Left renal pelvis (tissue), 4 donors: ENCODE data around the gene FOCAD. TPM values are rescaled to one million over a fixed set of nuclear protein-coding genes. Genes with fewer than 3 reads are reported as not detected.
"Not testable (repeated sequence)": the region's sequence is repeated elsewhere in the genome, so short reads cannot be mapped to it uniquely, and the experiment has no call there.

Source experiments
- DNase-seq, 4 donors: peaks; one replicate each; pipeline ENCODE4 v3.0.0-alpha.2; 2013; ENCODE audit warnings: low read depth in 4 of 4, low spot score in 3 of 4
- polyA plus RNA-seq, 4 donors: library from polyadenylated mRNA; unstranded; fragments of 120-200 nt; gene quantifications; one replicate each; pipeline ENCODE4 v1.2.1, GENCODE V29; 2013; ENCODE audit not compliant: insufficient read length in 4 of 4

Gene FOCAD
- polyA plus RNA-seq, 4 donors = 19.1 to 31.6 (median 29.3) TPM

DNA sequence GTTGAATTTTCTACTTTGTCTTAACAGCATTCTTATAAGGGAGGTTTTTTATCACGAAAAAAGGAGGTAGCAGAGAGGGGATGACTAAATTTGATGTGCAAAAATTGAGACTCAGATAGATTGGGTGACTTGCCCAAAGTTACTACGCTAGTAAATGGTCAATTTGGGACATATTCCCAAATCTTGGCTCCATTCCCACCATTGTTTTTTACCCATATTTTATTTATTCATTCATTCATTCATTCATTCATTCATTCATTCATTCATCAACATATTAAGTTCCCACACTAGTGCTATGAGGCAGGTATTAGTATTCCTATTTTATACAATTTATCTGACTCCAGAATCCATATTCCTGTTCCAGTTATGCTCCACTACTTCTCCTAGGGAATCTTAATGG is 261.8 kb downstream of the FOCAD start:
- no peak for DNase-seq

GRCh38 chr9:20948703-20949102 is 264.6 kb downstream of the FOCAD start:
- no peak for DNase-seq

DNA sequence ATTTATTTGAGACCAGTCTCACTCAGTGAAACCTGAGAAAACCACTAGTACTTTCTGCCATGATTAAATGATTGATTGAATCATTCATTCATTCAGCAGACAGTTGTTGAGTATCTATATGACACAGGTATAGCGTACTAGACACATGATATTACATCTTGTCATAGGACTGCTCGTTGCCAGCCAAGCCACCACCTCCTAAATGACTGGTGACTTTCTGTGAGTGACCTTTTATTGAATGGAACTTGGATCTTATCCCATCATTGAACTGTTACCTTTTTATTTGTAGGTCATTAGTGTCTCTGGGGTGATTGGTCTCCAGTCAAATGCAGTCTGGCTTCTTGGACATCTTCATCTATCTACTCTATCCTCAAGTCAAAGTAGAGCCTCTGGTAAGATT is 266.6 kb downstream of the FOCAD start:
- DNase-seq = no peak

GRCh38 chr9:20962536-20963225 is 278.6 kb downstream of the FOCAD start:
- DNase-seq = no peak

- no peak for DNase-seq
Observed at GRCh38 chr9:20972684-20973083, 288.6 kb downstream of the FOCAD start.

- not testable (repeated sequence) for DNase-seq
Observed at GRCh38 chr9:20973246-20973947, 289.3 kb downstream of the FOCAD start.

- not testable (repeated sequence) for DNase-seq
Observed at GRCh38 chr9:20974191-20974938, 290.3 kb downstream of the FOCAD start.

GRCh38 chr9:20978249-20978648 is 294.2 kb downstream of the FOCAD start:
- no peak for DNase-seq

- DNase-seq = no peak
Observed at GRCh38 chr9:20980832-20981455, 296.9 kb downstream of the FOCAD start.

- no peak for DNase-seq
Observed at GRCh38 chr9:20981486-20981885, 297.4 kb downstream of the FOCAD start.

GRCh38 chr9:20984506-20984905 is 300.4 kb downstream of the FOCAD start:
- no peak for DNase-seq

GRCh38 chr9:20985851-20986600 is 302.0 kb downstream of the FOCAD start:
- DNase-seq = no peak

DNA sequence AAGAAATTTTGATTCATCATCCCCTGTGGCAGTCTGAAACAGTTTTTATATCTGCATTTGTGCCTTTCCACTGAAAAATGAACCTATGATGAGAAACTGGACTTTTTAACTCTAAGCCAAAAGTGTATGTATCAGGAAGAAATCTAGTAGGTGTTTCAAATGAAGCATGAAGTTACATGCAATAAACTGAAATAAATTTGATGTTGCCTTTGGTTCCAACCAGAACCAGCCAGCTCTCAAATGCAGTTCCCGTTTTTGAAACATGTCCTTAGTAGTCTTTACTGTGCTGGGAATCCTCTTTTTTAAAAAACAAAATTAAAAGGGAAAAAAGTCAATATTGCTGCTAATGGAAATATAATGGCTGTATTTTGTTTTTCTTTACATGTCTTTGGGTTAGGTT is 303.5 kb downstream of the FOCAD start:
- no peak for DNase-seq

GRCh38 chr9:20988061-20988460 is 304.0 kb downstream of the FOCAD start:
- no peak for DNase-seq

DNA sequence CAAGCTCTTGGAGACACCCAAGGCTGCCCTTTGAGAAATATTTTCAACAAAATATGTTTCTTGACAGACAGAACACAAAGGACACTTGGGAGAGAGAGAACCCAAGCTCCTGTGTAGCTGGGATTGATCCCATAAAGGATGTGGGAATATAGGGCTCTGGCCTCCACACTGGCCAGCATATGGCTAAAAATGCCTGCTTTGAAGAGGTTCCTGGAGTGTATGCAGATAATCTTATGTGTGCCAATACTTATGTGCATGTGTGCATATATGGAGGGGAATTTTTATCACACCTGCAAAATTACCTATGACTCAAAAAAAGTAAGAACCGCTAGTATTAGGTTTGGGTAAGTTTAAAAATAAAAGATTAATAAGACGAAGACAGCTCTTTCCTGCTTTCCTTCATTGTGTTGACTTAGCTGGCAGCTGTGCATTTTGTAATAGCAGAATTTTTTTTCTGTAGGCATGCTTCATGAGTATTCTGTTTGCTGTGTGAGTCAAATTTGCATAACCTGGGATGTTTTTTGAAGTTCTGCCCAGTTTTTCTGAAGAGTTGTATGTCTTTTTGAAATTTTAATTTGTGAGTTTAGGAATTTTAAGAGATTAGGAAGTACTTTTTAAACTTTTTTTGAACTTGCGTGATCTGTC is 304.7 kb downstream of the FOCAD start:
- DNase-seq = no peak

DNA sequence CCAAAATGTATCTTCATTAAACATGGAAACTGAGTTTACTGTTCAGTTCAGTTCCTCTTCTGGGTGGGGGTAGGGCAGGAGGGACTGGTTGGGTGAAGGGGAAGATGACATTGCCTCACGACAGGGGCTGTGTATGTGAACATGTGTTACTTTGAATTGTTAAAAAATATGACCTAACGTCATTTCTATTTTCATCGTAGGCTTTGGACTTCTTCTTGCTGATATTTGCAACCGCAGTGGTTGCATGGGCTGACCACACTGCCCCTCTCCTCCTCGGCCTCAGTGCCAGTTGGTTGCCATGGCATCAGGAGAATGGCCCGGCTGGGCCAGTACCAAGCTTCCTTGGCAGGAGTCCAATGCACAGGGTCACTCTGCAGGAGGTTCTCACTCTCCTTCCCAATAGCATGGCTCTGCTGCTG is 305.9 kb downstream of the FOCAD start:
- DNase-seq = no peak

- DNase-seq = no peak
Observed at GRCh38 chr9:20990867-20991266, 306.8 kb downstream of the FOCAD start.

GRCh38 chr9:20994486-20994885 is 310.4 kb downstream of the FOCAD start:
- no peak for DNase-seq

GRCh38 chr9:20995616-20996015 is 311.6 kb downstream of the FOCAD start:
- no peak for DNase-seq

- no peak for DNase-seq
Observed at GRCh38 chr9:20996809-20997208, 312.8 kb downstream of the FOCAD start.
